OCI-LY1 (cell line): ENCODE data around the gene SLAMF9.

Experiments
- CTCF ChIP-seq: fragments of 200-600 bp; sonication (generic), shearing (Covaris generic); IDR thresholded peaks from 2 replicates; pipeline ENCODE4 v1.5.1; 2017; ENCODE audit warnings: mild to moderate bottlenecking, antibody characterized with exemption, low read length, moderate library complexity, mixed read lengths
- EZH2 ChIP-seq: fragments of 200-600 bp; sonication (generic), shearing (Covaris generic); IDR thresholded peaks from 2 replicates; pipeline ENCODE4 v1.8.0; 2017; ENCODE audit warnings: borderline replicate concordance, mixed run types, mild to moderate bottlenecking, antibody characterized with exemption, low read length, moderate library complexity, mixed read lengths

GRCh38 chr1:159953536-159954515, at the start of gene SLAMF9:
- TF ChIP-seq CTCF = no peak
- TF ChIP-seq EZH2 = no peak
